Mammary epithelial cell (primary cell): Measurements from ENCODE around the gene MAN1A2.

ENCODE experiments used
- CTCF ChIP-seq, 2 donors: IDR thresholded peaks in 1 of 2; conservative IDR thresholded peaks in 1 of 2; 2 replicates each; pipeline ENCODE4 v1.5.1; 2011 to 2012; ENCODE audit warnings: inconsistent platforms in 2 of 2, low read length in 2 of 2, mild to moderate bottlenecking in 2 of 2, control low read depth in 1 of 2, low read depth in 1 of 2; ENCODE audit not compliant: insufficient read depth in 1 of 2; ENCODE audit errors: extremely low read depth in 1 of 2
- EZH2 ChIP-seq: IDR thresholded peaks from 2 replicates; pipeline ENCODE4 v1.6.1; 2012; ENCODE audit warnings: low read length, inconsistent platforms, borderline replicate concordance

- TF ChIP-seq EZH2 (no peak), CTCF (conservative IDR thresholded peaks at IDR 0.05 in 1 of 2, IDR thresholded peaks at IDR 0.05 in 1 of 2; ENCODE audit: extremely low read depth in 1 of 2, insufficient read depth in 1 of 2, low read depth in 1 of 2, low read length in 2 of 2) (no peak)
These were observed 199.3 kb downstream of the MAN1A2 start for GRCh38 chr1:117566556-117566955.
